ENCODE results near the gene CEP43. TPM values are rescaled to one million over a fixed set of nuclear protein-coding genes. Genes with fewer than 3 reads are reported as not detected.

CEP43 gene
- total and polyA plus RNA-seq, 2 of the 8 experiments (the other 6 are each of a cell fraction or from before 2014, with no cell fraction given) = 12.0 to 31.2 TPM

DNA sequence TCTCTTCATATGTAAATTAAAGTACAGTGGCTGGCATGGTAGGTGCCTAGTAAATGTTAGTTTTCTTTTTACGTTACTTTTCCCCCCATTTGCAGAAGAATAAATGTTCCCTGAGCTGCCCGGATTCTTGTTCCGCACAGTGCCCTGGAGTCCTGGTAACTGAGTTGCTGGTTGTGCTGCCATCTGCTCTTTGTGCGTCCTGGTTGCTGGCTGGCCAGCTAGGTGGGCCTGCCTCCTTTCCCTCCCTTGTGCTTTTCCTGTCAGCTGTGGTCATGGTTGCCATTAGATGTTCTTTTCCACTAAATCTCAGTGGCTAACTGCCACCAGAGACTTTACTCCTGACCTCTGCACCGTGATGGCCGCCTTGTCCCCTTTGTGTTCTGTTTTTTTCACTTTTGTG is 28.6 kb downstream of the CEP43 start:
- CTCF ChIA-PET (ENCODE audit: partially characterized antibody) = interaction anchor here (0.8 to 1.9 kb wide), 7 partner anchors 9 to 257 kb away, joined by 3 to 6 read pairs (median 3); no protein-coding TSS in a partner anchor
- FAIRE-seq (no peak), DNase-seq (ENCODE audit: low read depth in 1 of 2, low spot score in 2 of 2) (no peak)
- TF ChIP-seq BACH1 (IDR thresholded peaks at IDR 0.05; ENCODE audit: low read length) = no peak
- no peak for TF ChIP-seq ZNF274 (IDR thresholded peaks at IDR 0.05; ENCODE audit: borderline replicate concordance, extremely low read depth, low read length)
- no peak for TF ChIP-seq POLR2A (IDR thresholded peaks at IDR 0.05; ENCODE audit: control extremely low read depth in 1 of 2, low read depth in 2 of 2, low read length in 2 of 2)
- TF ChIP-seq NRF1 (IDR thresholded peaks at IDR 0.05; ENCODE audit: low read depth, low read length) = no peak
- TF ChIP-seq TBP (IDR thresholded peaks at IDR 0.05; ENCODE audit: low read depth, low read length) = no peak
- TF ChIP-seq TAF7 (optimal IDR thresholded peaks at IDR 0.05; ENCODE audit: borderline replicate concordance, low read depth, low read length) = no peak
- no peak for TF ChIP-seq PHF8 (conservative IDR thresholded peaks at IDR 0.05; ENCODE audit: low read depth, low read length)
- TF ChIP-seq, protein P1, sequence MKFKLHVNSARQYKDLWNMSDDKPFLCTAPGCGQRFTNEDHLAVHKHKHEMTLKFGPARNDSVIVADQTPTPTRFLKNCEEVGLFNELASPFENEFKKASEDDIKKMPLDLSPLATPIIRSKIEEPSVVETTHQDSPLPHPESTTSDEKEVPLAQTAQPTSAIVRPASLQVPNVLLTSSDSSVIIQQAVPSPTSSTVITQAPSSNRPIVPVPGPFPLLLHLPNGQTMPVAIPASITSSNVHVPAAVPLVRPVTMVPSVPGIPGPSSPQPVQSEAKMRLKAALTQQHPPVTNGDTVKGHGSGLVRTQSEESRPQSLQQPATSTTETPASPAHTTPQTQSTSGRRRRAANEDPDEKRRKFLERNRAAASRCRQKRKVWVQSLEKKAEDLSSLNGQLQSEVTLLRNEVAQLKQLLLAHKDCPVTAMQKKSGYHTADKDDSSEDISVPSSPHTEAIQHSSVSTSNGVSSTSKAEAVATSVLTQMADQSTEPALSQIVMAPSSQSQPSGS (IDR thresholded peaks at IDR 0.05; ENCODE audit: low read length) = no peak
- no peak for TF ChIP-seq RAD21 (IDR thresholded peaks at IDR 0.05 in 1 of 2, conservative IDR thresholded peaks at IDR 0.05 in 1 of 2; ENCODE audit: low read depth in 2 of 2, low read length in 2 of 2)
- no peak for TF ChIP-seq CHD2 (IDR thresholded peaks at IDR 0.05; ENCODE audit: low read length)
- TF ChIP-seq CHD1 (IDR thresholded peaks at IDR 0.05; ENCODE audit: low read depth, low read length) = no peak
- TF ChIP-seq RBBP5 (IDR thresholded peaks at IDR 0.05; ENCODE audit: borderline replicate concordance, low read depth, low read length) = no peak
- Histone ChIP-seq H2BK5ac (ENCODE audit: low read depth, low read length) (no peak overlapping the region), H3K4me3 (ENCODE audit: extremely low read depth in 1 of 4, insufficient read depth in 2 of 4, low read depth in 3 of 4, low read length in 4 of 4) (no peak overlapping the region), H2BK15ac (ENCODE audit: low read length) (no peak overlapping the region), H2BK12ac (ENCODE audit: low read depth, low read length) (no peak overlapping the region), H3K56ac (replicated peaks; ENCODE audit: insufficient read length, low read depth, low read length) (no peak overlapping the region), H4K91ac (replicated peaks; ENCODE audit: insufficient read length, low read length) (no peak overlapping the region), H4K20me1 (replicated peaks in 1 of 2; ENCODE audit: control insufficient read depth in 1 of 2, insufficient read depth in 2 of 2, low read length in 2 of 2) (peaks cover 2 to 3% of the 10 kb centered on the region in 2 experiments), H4K5ac (ENCODE audit: insufficient read length, low read depth, low read length) (no peak overlapping the region), H2AFZ (ENCODE audit: low read length) (no peak overlapping the region), H3K9ac (replicated peaks in 1 of 4; ENCODE audit: extremely low read depth in 1 of 4, low read depth in 3 of 4, low read length in 3 of 4) (no peak overlapping the region), H3K27ac (ENCODE audit: low read depth, low read length) (no peak overlapping the region), H3K79me1 (ENCODE audit: low read depth, low read length) (no peaks in the 10 kb centered on the region), H2BK120ac (replicated peaks; ENCODE audit: low read depth, low read length) (no peak overlapping the region), H3K4ac (replicated peaks; ENCODE audit: insufficient read length, low read depth, low read length) (no peak overlapping the region), H3K23ac (ENCODE audit: insufficient read length) (no peak overlapping the region), H3K79me2 (ENCODE audit: control insufficient read depth in 1 of 2, insufficient read depth in 2 of 2, low read length in 2 of 2) (no peaks in the 10 kb centered on the region), H3K14ac (ENCODE audit: insufficient read length) (no peak overlapping the region), H3K9me3 (ENCODE audit: insufficient read depth in 2 of 2, low read depth in 1 of 2, low read length in 1 of 2) (no peaks in the 10 kb centered on the region), H3K18ac (ENCODE audit: extremely low read depth, low read length) (no peak overlapping the region), H4K8ac (ENCODE audit: extremely low read depth, insufficient read depth, low read length) (no peak overlapping the region), H3K27me3 (replicated peaks in 1 of 4; ENCODE audit: control insufficient read depth in 3 of 4, extremely low read depth in 1 of 4, insufficient read depth in 3 of 4, low read length in 3 of 4) (no peaks in the 10 kb centered on the region), H3K36me3 (ENCODE audit: control insufficient read depth in 2 of 4, insufficient read depth in 4 of 4, low read length in 3 of 4) (peaks cover 0 to 62% (median 40%) of the 10 kb centered on the region in 4 experiments; a peak in 7 of 8 replicates), H3K4me1 (replicated peaks in 1 of 4; ENCODE audit: control insufficient read depth in 3 of 4, insufficient read depth in 4 of 4, low read length in 3 of 4) (peaks cover 0 to 5% (median 4%) of the 10 kb centered on the region in 4 experiments; a peak in 2 of 7 replicates), H3K4me2 (ENCODE audit: insufficient read depth in 1 of 2, low read depth in 2 of 2, low read length in 2 of 2) (no peak overlapping the region), H2AK5ac (ENCODE audit: low read depth, low read length) (no peak overlapping the region), H2BK20ac (ENCODE audit: low read length) (no peak overlapping the region), H3K23me2 (ENCODE audit: low read depth, low read length) (no peaks in the 10 kb centered on the region)
- WGBS, 2 experiments (ENCODE audit: extremely low coverage in 1 of 2, insufficient coverage in 1 of 2, insufficient read length in 1 of 2, insufficient replicate concordance in 2 of 2, low coverage in 1 of 2, low lambda C conversion rate in 2 of 2, missing lambda C conversion rate in 1 of 2) = 83% methylated on average over 6 of the region's 6 CpGs; no CpG with 5 or more reads in 1 of the 2 experiments
- POLR2A ChIA-PET (ENCODE audit: partially characterized antibody) = interaction anchor here (1.1 to 1.2 kb wide), 2 partner anchors 15 to 17 kb away, joined by 3 read pairs; no protein-coding TSS in a partner anchor
